HG02884 (cell line): ENCODE data around the gene PCK1.

Experiments used
- ATAC-seq: cut with Tn5 transposase; IDR thresholded peaks from one replicate; pipeline ENCODE4 v1.9.1; 2021; ENCODE audit warnings: mild to moderate bottlenecking, moderate library complexity; ENCODE audit not compliant: unreplicated experiment

Gene PCK1

GRCh38 chr20:57600320-57601210, 39.7 kb downstream of the PCK1 start:
- peak; percentile 45 for ATAC-seq

GRCh38 chr20:57601211-57601570, 40.3 kb downstream of the PCK1 start:
- ATAC-seq = no peak

- ATAC-seq = no peak
These were observed 40.8 kb downstream of the PCK1 start for GRCh38 chr20:57601737-57602136.

DNA sequence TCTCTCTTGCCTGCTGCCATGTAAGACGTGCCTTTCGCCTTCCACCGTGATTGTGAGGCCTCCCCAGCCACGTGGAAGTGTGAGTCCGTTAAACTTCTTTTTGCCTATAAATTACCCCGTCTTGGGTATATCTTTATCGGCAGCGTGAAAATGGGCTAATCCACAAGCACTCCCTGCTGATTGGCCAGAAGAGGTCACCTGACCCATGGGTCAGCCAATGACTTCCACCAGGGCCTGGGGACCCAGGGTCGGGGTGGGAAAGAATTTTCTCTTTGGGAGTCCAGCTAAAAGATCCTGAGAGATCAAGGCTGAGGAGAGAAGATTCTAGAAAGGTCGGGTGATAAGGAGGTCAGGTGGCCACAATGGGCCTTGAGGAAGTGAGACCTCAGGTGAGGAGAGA, 42.2 kb downstream of the PCK1 start:
- no peak for ATAC-seq

DNA sequence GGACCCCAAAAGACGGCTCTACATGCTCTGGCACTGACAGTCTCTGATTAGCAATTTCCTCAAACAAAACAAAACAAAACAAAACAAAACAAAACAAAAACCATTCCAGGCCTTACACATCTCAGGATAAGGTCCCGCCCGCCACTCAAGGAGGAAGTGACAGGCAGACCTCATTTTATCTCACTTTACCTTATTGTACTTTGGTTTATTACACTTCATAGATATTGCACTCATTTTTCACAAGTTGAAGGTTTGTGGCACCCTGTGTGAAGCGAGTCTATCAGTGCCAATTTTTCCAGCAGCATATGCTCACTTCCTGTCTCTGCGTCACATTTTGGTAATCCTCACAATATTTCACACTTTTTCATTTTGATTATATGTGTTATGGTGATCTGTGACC, 44.1 kb downstream of the PCK1 start:
- ATAC-seq = no peak

DNA sequence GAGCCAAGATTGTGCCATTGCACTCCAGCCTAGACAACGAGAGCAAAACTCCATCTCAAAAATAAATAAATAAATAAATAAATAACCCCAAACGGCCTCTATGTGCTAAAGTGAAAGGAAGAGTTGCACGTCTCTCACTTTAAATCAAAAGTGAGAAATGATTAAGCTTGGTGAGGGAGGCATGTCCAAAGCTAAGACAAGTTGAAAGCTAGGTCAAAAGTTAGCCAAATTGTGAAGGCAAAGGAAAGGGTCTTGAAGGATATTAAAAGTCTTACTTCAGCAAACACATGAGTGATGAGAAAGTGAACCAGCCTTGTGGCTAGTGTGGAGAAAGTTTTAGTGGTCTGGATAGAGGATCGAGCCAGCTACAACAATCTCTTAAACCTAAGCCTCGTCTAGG, 45.0 kb downstream of the PCK1 start:
- no peak for ATAC-seq

DNA sequence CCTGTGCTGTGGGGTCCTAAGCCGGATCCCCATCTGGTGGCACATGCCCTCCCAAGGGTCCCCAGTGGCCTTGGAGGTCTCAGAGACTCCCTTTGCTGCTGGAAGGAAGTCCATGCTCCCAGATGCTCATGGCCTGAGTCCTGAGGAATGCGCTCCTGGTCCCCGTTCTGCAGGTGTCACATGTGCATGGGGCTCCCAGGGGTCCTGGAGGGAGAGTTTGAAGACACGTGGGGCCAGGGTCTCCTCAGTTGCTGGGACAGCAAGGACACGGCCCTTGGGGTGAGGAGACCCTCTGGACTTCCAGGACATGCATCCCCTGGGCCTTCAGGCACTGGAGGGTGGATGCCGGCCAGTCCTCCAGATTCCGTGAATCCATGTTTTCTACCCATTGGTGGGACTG, 47.6 kb downstream of the PCK1 start:
- no peak for ATAC-seq

DNA sequence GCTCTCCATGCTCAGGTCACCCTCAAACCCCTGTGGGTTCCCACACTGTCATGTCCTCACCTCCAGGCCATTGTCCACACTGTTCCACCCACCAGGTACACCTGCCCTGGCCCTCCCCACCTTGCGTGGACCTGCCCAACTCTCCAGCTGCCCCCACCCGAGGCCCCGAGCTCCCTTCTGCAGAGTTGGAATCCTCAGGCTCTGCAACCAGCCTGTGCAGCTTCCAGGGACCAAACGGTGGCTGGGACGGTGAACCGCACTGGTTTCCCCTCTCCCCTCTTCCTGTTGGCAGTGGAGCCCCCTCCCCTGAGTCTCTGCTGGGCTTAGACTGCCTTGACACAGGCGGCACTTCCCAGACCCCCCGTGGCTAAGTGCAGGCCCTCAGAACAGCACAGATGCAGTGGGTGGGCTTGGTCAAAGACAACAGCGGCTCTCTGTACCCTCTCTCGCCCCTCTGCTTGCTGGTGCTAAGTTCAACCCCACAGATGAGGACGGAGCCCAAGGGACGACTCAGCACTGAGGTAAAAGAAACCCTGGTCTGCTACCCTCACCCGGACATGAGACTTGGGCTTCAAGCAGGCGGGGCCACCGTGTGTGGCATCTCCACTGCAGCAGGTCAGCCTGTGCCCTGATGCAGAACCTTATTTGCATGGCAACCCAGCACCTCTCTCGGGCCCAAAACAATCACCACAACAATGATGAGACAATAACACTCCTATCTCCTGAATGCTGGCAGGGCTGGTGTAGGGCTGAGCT, 48.4 kb downstream of the PCK1 start:
- no peak for ATAC-seq

GRCh38 chr20:57609842-57610167, 48.9 kb downstream of the PCK1 start:
- ATAC-seq = no peak

GRCh38 chr20:57610261-57610952, 49.5 kb downstream of the PCK1 start:
- no peak for ATAC-seq

- no peak for ATAC-seq
These were observed 50.8 kb downstream of the PCK1 start for GRCh38 chr20:57611586-57612311.

DNA sequence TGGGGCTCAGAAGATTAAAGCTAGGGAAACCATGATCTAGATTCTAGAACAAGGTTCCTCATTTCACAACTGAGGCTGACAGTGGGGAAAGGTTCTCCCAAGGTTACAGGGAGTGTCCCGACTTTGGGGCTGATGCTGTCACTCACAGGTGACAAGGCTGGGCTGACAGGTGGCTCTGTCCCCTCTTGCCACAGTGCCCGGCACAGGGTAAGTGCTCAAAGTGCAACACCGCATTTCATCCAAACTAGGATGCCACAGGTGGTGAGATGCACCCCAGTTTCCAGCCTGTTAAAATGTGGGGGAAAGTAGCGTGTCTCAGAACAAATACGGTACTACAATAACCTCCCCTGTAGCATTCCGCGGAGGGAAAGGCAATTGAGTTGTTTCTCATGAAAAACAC, 51.5 kb downstream of the PCK1 start:
- no peak for ATAC-seq

GRCh38 chr20:57612916-57613315, 52.0 kb downstream of the PCK1 start:
- ATAC-seq = no peak

DNA sequence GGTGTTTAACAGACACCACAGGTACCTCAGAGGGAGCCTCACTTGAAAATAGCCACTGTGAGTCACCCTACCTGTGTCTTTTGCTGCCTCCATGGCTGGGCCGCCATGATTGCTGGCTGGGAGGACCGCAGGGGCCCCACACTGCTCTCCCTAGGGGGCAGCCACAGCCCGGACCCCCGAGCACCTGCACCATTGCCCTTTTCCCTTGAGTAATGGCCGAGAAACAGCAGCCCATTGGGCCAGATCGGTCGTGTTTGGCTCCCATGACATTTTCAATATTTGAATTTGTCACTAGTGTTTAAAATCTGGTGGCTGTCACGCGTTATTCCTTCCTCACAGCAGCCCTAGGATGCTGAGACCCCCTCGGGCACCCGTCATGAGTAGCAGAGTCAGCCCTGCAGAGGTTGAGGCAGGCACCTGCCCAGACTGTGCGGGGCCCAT, 52.6 kb downstream of the PCK1 start:
- no peak for ATAC-seq

DNA sequence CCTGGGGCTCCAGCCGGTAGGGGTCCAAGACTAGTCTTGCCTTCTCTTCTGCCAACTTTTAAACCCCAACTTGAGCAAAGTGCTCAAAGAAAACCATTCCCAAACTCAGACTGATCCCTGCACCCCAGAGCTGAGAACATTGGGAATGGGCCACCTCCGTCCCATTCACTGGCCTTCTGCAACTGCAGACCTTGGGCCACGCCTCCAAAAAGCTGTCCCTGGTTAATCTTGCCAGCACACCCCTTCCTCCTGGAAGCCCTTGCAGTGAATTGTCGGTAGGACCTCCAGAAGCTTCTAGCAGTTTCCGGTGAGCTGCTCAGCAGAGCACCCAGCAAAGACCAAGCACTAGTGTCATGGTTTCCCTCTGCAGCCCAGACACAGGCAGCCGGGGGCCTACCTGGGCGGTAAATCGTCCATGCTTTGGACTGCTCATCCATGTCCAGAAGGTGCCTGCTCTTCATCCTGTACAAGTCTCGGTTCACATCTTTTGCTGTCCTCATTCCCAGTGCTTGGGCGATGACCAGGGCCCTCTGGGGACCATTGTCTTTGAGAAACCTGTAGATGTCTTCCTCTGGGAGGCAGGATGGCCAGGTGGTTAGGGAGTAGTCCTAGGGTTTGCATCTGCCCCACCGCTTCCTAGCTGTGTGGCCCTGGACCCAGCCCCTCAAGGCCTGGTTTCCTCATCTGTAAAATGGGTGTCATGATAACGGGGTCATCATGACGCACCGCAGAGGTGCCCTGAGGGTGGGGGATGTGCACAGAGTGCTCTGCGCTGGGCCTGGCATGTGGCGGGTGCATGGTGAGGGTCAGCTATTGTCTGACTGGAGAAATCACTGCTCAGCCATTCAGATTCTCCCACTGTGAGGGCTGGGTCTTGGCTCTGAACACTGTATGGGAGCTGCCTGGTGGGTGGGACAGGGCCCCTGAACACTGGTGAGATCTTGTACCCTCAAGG, 53.9 kb downstream of the PCK1 start:
- no peak for ATAC-seq

GRCh38 chr20:57615445-57615811, 54.5 kb downstream of the PCK1 start:
- no peak for ATAC-seq

GRCh38 chr20:57616143-57616951, 55.4 kb downstream of the PCK1 start:
- no peak for ATAC-seq

DNA sequence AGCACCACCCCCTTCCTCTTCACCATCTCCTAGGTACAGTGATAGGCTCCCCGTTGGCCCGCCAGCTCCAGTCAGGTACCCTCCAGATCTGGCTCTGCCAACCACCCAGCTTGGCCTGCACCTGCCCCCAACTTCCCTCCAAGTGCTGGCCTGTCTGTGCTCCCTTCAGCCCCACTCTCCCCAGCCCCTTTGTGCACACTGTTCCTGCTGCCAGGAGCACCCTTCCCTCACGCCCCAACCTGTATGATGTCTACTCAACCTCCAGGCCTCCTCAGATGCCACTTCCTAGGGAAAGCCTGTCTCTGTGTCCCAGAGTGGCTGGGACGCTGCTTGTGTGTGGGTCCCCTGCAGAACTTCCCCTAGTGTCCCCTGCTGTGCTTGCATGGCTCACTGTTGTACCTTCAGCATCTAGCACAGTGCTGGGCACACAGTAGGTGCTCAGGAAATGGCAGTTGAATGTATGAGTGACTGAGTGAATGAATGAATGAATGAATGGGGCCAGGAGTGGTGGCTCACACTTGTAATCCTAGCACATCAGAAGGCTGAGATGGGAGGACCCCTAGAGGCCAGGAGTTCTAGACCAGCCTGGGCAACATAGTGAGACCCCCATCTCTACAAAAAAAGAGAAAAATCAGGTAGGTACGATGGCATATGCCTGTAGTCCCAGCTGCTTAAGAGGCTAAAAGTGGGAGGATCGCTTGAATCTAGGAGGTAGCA, 56.3 kb downstream of the PCK1 start:
- no peak for ATAC-seq
